ENCODE results near the gene CACNA2D2. TPM values are rescaled to one million over a fixed set of nuclear protein-coding genes. Genes with fewer than 3 reads are reported as not detected.

CACNA2D2 gene
- total RNA-seq (2021; fragmentation: NEBNext Ultra II Directional; extraction: Animal tissue kit (Norgen Biotek cat#: 25700)) (14.0 and 14.1 TPM in 2 replicates), polyA plus RNA-seq (2011; rRNA removed) (24.9 and 25.0 TPM in 2 replicates), polyA minus RNA-seq (2011; rRNA and poly(A)+ RNA removed) (16.8 and 18.9 TPM in 2 replicates)
- polyA plus RNA-seq (2011; cell fraction: cytosol; rRNA removed): 14.3 TPM
- 43.9 TPM for polyA plus RNA-seq (2011; cell fraction: nucleus; rRNA removed)
- 16.0 to 28.5 TPM (median 22.8 TPM) in 4 replicates for polyA plus RNA-seq (2012, experiment 1 of 2)
- polyA plus RNA-seq (2012, experiment 2 of 2): 13.3 TPM
- 16.1 TPM for polyA plus RNA-seq (2013, experiment 1 of 2)
- 13.8 TPM for polyA plus RNA-seq (2013, experiment 2 of 2)
- polyA minus RNA-seq (2011; cell fraction: cytosol; rRNA and poly(A)+ RNA removed): 14.2 TPM
- 9.4 TPM for polyA minus RNA-seq (2011; cell fraction: nucleus; rRNA and poly(A)+ RNA removed)
- long read RNA-seq, experiment 1, partial matches to known transcripts: 3 of 13 reads
- long read RNA-seq, experiment 1, other reads (novel, unspliced or antisense): 10 of 13 reads
- long read RNA-seq, experiment 2, partial matches to known transcripts: 0 of 3 reads
- long read RNA-seq, experiment 2, other reads (novel, unspliced or antisense): 3 of 3 reads

- Histone ChIP-seq H2BK12ac (ENCODE audit: low read depth, low read length) (peak within 1 kb of the TSS; percentile 63; the same call in 1 of the 2 replicates), H2BK120ac (replicated peaks; ENCODE audit: low read depth, low read length) (no peak within 1 kb of the TSS), H3K23me2 (ENCODE audit: low read depth, low read length) (peaks cover 6% of the 10 kb centered on the region; the same call in 1 of the 2 replicates), H2AK5ac (ENCODE audit: low read depth, low read length) (no peak within 1 kb of the TSS), H3K4me1 (replicated peaks in 1 of 4; ENCODE audit: control insufficient read depth in 3 of 4, insufficient read depth in 4 of 4, low read length in 3 of 4) (peaks cover 0 to 15% (median 11%) of the 10 kb centered on the region in 4 experiments; a peak in 6 of 7 replicates), H4K20me1 (replicated peaks in 1 of 2; ENCODE audit: control insufficient read depth in 1 of 2, insufficient read depth in 2 of 2, low read length in 2 of 2) (peaks cover 3 to 14% of the 10 kb centered on the region in 2 experiments), H4K5ac (ENCODE audit: insufficient read length, low read depth, low read length) (no peak within 1 kb of the TSS), H4K91ac (replicated peaks; ENCODE audit: insufficient read length, low read length) (no peak within 1 kb of the TSS), H2BK5ac (ENCODE audit: low read depth, low read length) (no peak within 1 kb of the TSS), H3K14ac (ENCODE audit: insufficient read length) (no peak within 1 kb of the TSS), H3K27me3 (replicated peaks in 1 of 4; ENCODE audit: control insufficient read depth in 3 of 4, extremely low read depth in 1 of 4, insufficient read depth in 3 of 4, low read length in 3 of 4) (peaks cover 4 to 42% (median 27%) of the 10 kb centered on the region in 4 experiments), H3K79me1 (ENCODE audit: low read depth, low read length) (no peaks in the 10 kb centered on the region; the same call in 1 of the 2 replicates), H3K9ac (replicated peaks in 1 of 4; ENCODE audit: extremely low read depth in 1 of 4, low read depth in 3 of 4, low read length in 3 of 4) (peak within 1 kb of the TSS in 3 of 4 experiments; percentile 20 to 70 (median 51); a peak in 4 of 7 replicates), H3K4me3 (ENCODE audit: extremely low read depth in 1 of 4, insufficient read depth in 2 of 4, low read depth in 3 of 4, low read length in 4 of 4) (peak within 1 kb of the TSS; percentile 47 to 94 (median 64)), H3K4me2 (ENCODE audit: insufficient read depth in 1 of 2, low read depth in 2 of 2, low read length in 2 of 2) (peak within 1 kb of the TSS; percentile 77 to 79), H3K4ac (replicated peaks; ENCODE audit: insufficient read length, low read depth, low read length) (no peak within 1 kb of the TSS), H3K18ac (ENCODE audit: extremely low read depth, low read length) (peak within 1 kb of the TSS; percentile 60), H3K9me3 (ENCODE audit: insufficient read depth in 2 of 2, low read depth in 1 of 2, low read length in 1 of 2) (no peaks in the 10 kb centered on the region), H3K23ac (ENCODE audit: insufficient read length) (no peak within 1 kb of the TSS), H2BK15ac (ENCODE audit: low read length) (peak within 1 kb of the TSS; percentile 75; the same call in 1 of the 2 replicates), H3K79me2 (ENCODE audit: control insufficient read depth in 1 of 2, insufficient read depth in 2 of 2, low read length in 2 of 2) (peaks cover 0 to 9% of the 10 kb centered on the region in 2 experiments; a peak in 1 of 4 replicates), H4K8ac (ENCODE audit: extremely low read depth, insufficient read depth, low read length) (peak within 1 kb of the TSS; percentile 66; the same call in 1 of the 2 replicates), H2BK20ac (ENCODE audit: low read length) (peak within 1 kb of the TSS; percentile 61; the same call in 1 of the 2 replicates), H3K56ac (replicated peaks; ENCODE audit: insufficient read length, low read depth, low read length) (no peak within 1 kb of the TSS), H2AFZ (ENCODE audit: low read length) (no peak within 1 kb of the TSS), H3K36me3 (ENCODE audit: control insufficient read depth in 2 of 4, insufficient read depth in 4 of 4, low read length in 3 of 4) (no peaks in the 10 kb centered on the region), H3K27ac (ENCODE audit: low read depth, low read length) (no peak within 1 kb of the TSS)
- ChIA-PET POLR2A (ENCODE audit: partially characterized antibody) (interaction anchor here (0.8 to 1.8 kb wide), 9 partner anchors 12 to 263 kb away, joined by 3 to 6 read pairs (median 3); partner anchors contain the start of gene HEMK1), CTCF (ENCODE audit: partially characterized antibody) (interaction anchor here (0.6 to 4.7 kb wide), 13 partner anchors 14 to 1195 kb away, joined by 3 to 27 read pairs (median 7); no protein-coding TSS in a partner anchor)
- WGBS, 2 experiments (ENCODE audit: extremely low coverage in 1 of 2, insufficient coverage in 1 of 2, insufficient read length in 1 of 2, insufficient replicate concordance in 2 of 2, low coverage in 1 of 2, low lambda C conversion rate in 2 of 2, missing lambda C conversion rate in 1 of 2): 28% methylated on average over 21 of the region's 71 CpGs; no CpG with 5 or more reads in 1 of the 2 experiments
- DNase-seq (ENCODE audit: low read depth in 1 of 2, low spot score in 2 of 2) (peak in 1 of 2 experiments; percentile 82), FAIRE-seq (no peak)
- TF ChIP-seq POLR2A (IDR thresholded peaks at IDR 0.05; ENCODE audit: control extremely low read depth in 1 of 2, low read depth in 2 of 2, low read length in 2 of 2) (peak in 1 of 2 experiments; percentile 87; a peak in 2 of 3 replicates), ZNF274 (IDR thresholded peaks at IDR 0.05; ENCODE audit: borderline replicate concordance, extremely low read depth, low read length) (no peak), HDAC2 (IDR thresholded peaks at IDR 0.05; ENCODE audit: borderline replicate concordance in 1 of 2, low read depth in 2 of 2, low read length in 2 of 2) (no peak), EP300 (IDR thresholded peaks at IDR 0.05; ENCODE audit: borderline replicate concordance in 1 of 2, low read depth in 2 of 2, low read length in 2 of 2) (no peak), POLR2AphosphoS5 (IDR thresholded peaks at IDR 0.05; ENCODE audit: low read depth, low read length) (peak; percentile 76), CBX5 (IDR thresholded peaks at IDR 0.05; ENCODE audit: low read depth, low read length) (no peak), KDM4A (IDR thresholded peaks at IDR 0.05; ENCODE audit: low read depth, low read length, severe bottlenecking) (no peak), SP2 (IDR thresholded peaks at IDR 0.05; ENCODE audit: low read length) (no peak)
Measured at GRCh38 chr3:50503504-50504342, at the start of gene CACNA2D2. TSS of gene CACNA2D2 (minus strand) at chr3:50503634. CDS start at chr3:50503423, 211 bp downstream.

Measured in H1 (cell line).